Hair follicle dermal papilla cell (primary cell): ENCODE measurements around the gene PORCN. TPM values are rescaled to one million over a fixed set of nuclear protein-coding genes. Genes with fewer than 3 reads are reported as not detected.

Experiments used
- total RNA-seq: library from RNA; depleted of rRNA; stranded (reverse); fragments of >200 nt; gene quantifications from 2 replicates; pipeline ENCODE4 v1.2.3, GENCODE V29; 2012

PORCN gene
- 9.7 and 10.9 TPM in 2 replicates for total RNA-seq

DNA sequence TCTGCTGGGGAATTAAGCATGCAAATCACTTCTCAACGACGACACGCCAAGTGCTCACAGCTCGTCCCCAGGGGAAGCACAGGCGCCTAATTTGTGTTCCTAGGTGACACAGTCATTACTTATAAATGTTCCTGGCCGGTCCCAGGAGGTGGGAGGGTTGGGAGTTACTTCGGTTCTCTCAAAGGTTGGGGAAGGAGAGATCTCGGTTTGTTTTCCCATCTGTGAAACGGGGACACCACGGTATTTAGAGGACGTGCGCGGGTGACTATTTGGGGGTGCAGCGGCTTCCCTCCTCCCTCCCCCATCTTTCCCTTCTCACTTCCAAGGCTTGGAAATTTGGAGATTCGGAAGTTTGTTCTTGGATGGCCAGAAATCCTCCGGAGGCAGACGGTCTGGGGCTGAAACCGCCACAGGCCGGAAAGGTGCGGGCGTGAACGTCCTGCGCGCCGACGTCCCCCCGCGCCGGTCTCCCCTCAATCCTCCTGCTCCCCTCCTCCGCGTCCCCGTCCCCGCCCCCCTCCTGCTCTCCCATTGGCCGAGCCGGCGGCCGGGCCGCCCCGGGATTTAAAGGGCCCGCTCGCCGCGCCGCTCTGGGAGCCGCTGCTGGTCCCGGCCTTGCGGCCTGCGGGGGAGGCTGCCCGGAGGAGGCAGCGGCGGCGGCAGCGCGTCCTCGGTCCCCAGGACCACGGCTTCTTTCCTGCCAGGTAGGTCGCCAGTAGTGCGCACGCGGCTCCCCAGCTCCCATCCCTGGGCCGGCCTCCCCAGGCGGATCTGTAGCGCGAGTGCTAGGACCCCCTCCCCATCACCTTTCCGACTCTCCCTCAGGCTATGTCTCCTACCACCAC lies at the start of gene PORCN:
Gene PORCN, plus strand, starts transcription at position 593 of the 845 bp plus-strand sequence. CDS start 829 bp downstream, outside the sequence.

DNA sequence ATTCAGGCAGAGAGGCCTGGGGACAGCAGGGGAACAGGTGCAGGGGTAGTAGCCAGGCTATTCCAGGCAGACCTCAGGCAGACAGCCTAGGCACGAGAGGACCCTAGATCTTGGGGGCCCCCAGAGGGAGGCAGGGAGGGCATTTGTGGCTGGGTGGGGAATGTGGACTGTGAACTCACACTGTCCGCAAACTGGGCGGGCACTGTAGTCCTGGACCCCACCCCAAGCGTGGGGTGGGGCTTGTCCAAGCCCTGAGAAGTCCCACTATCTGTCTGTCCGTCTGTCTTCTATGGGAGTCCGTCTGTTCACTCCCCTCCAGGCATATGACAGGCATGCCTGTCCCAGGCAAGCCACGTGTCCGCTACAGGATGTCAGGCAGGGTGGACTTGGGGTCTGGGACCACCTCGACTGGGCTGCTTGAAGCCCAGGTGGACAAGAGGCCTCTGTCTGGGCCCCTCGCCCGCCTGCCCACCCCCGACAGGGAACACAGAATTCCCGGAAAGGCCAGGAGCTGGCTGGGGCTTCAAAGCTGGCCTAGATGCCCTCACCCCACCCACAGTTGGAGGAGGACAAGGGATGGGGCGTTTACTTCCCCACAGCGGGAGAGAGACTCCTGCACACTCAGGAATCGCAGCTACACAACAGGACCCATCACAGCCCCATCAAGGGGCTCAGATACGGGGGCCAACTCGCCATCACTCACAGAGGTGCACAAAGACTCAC lies 38.5 kb upstream of the PORCN start, which contains the start of gene SLC38A5:
Gene SLC38A5, minus strand, starts transcription at position 151 of the 723 bp plus-strand sequence. CDS start 2,336 bp downstream, outside the sequence.

DNA sequence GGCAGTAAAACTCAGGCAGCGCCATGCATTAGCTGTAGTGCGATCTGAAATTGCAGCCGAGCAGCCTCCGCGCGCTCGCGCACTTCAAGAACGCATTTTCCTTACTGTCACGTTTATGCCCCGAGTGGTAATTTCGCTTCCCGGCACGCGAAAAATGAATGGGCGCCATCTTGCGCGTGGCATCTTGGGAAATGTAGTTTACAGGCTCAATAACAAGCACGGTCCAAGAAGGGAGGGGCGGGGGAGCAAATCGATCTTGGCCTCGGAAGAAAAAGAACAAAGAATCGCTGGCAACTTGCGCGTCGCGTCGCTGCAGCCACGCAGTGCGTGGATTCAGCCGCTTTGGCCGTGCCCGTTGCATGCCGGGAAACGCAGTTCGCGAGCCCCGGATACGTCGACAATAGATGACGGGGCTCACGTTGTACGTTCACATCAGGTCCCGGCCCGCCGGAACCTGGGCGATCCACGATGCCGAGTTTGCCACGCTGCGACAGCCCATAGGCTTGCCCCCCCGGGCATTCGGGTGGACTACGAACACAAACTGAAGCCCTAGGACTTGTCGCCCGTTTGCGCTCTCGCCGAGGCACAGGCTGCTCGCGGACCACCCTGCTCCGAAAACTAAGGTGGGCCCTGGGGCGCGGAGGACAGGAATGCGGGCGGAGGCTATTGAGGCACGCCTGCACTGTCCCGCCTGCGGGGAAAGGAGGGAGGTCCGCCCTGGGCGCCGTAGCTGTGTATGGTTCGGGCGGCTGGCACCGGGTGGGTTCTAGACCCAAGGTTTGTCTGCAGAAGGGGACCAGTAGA lies 32.8 kb upstream of the PORCN start, which contains the start of gene FTSJ1:
Gene FTSJ1, plus strand, starts transcription at position 426 of the 804 bp plus-strand sequence. CDS start 1,849 bp downstream, outside the sequence.

DNA sequence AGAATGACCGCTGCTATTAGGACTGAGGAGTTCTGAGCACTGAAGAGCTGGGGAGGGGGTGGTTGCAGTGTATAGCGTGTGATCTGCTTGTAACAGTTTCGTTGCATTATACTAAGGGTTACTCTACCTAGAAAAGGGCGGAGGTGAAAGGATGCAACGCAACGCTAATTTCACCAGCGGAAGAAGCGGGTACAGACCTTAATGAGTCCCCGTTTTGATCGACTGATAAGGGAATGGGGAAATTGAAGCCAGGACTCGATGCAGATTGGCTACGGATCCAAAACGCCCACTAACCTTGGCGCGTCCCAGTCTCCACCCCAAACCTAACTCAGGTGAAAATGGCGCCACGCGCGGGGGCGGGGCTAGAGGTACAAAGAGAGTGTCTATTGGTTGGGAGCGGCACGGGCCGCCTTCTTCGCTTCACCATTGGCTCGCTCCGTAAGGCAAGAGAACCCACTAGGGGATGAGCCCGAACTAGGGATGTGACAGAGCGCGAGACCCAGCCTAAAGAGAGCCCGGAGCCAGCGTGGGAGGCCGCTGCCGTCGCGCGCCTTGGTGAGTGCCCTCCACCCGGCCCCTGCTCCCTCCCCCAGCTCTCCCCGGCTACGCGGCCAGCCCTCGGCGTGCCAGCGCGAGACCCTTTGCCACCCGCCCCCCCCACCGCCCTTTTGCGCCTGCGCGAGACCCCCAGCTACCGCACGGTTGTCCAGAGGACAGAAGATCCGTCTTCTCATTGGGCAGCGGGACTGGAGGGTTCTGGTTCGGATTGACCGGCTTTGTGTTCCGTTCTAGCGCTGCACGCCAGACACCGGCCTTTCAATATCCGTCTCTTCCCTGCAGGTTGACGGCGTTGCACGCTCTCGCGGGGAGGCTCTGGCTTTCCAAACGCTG lies 12.8 kb downstream of the PORCN start, which contains the start of gene EBP:
Gene EBP, plus strand, starts transcription at position 456 of the 891 bp plus-strand sequence. CDS start 1,964 bp downstream, outside the sequence.

DNA sequence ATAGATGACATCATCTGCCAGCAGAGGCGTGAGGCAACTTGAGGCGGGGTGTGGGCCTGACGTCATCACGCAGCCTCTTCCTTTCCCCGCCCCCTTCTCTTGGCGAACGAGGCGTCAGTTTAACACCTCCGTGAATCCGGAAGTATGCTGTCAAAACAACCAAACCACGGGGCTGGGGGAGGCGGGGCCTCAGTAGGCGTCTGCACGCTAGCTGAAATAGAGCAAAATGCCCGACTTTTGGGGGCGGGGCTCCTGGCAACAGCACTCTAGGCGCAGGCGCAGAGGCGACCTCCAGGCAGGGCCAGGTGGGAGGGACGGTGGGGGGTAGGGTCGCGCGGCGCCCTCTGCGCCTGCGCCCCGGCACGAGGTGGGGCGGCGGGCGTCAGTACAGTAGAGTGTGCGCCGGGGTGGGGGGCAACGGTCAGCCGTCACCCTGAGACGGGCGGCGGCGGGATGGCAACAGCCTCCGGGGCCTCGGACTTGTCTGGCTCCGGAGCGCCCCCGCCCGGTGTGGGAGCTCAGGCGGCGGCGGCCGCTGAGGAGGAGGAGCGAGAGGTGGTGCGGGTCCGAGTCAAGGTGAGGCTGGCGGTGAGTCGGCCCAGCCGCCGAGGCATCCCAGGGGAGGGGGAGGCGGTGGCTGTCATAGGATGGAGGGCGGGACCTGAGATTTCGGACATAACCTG lies 30.7 kb downstream of the PORCN start, which contains the start of gene TBC1D25:
Gene TBC1D25, plus strand, starts transcription at position 370 of the 683 bp plus-strand sequence. Its CDS starts 84 bp downstream, at position 454.

Other genes starting within 250 kb of the PORCN start
- not detected in 2 replicates for gene SSX3, start 152.3 kb upstream of the PORCN start, total RNA-seq
- gene SSX4, start 125.5 kb upstream of the PORCN start, total RNA-seq, result not detected in 2 replicates
- not detected in 2 replicates for gene SSX4B, start 97.0 kb upstream of the PORCN start, total RNA-seq
- 34.4 and 38.5 TPM in 2 replicates for gene SLC38A5, start 38.7 kb upstream of the PORCN start, total RNA-seq
- 76.1 and 84.4 TPM in 2 replicates for gene FTSJ1, start 32.8 kb upstream of the PORCN start, total RNA-seq
- 41.7 and 53.4 TPM in 2 replicates for gene EBP, start 12.8 kb downstream of the PORCN start, total RNA-seq
- 12.0 and 15.1 TPM in 2 replicates for gene TBC1D25, start 30.7 kb downstream of the PORCN start, total RNA-seq
- gene RBM3, start 65.5 kb downstream of the PORCN start, total RNA-seq, result 367 and 474 TPM in 2 replicates
- gene WDR13, start 88.5 kb downstream of the PORCN start, total RNA-seq, result 100 and 117 TPM in 2 replicates
- gene WAS, start 174.8 kb downstream of the PORCN start, total RNA-seq, result 0.36 TPM in 1 of 2 replicates, not detected in the other
- 2.7 and 3.2 TPM in 2 replicates for gene SUV39H1, start 187.7 kb downstream of the PORCN start, total RNA-seq